GM10266 (cell line): ENCODE data around the gene PTPN2.
"Not testable (repeated sequence)": the region's sequence is repeated elsewhere in the genome, so short reads cannot be mapped to it uniquely, and the experiment has no call there.

ENCODE experiments used
- DNase-seq: peaks from one replicate; pipeline ENCODE4 v3.0.0; 2012; ENCODE audit errors: extremely low spot score
- CTCF ChIP-seq: IDR thresholded peaks from 2 replicates; pipeline ENCODE4 v1.5.1; 2012; ENCODE audit warnings: mild to moderate bottlenecking, low read depth; ENCODE audit not compliant: control insufficient read depth, insufficient read depth; ENCODE audit errors: missing control alignments

Gene PTPN2

GRCh38 chr18:12907258-12907925 lies 23.4 kb upstream of the PTPN2 start:
- no peak for TF ChIP-seq CTCF
- DNase-seq: no peak

- DNase-seq: no peak
- TF ChIP-seq CTCF: no peak
Measured at GRCh38 chr18:12906773-12907172, 22.7 kb upstream of the PTPN2 start.

- TF ChIP-seq CTCF: no peak
- no peak for DNase-seq
Measured at GRCh38 chr18:12906119-12906518, 22.1 kb upstream of the PTPN2 start.

- DNase-seq: no peak
- TF ChIP-seq CTCF: no peak
Measured at GRCh38 chr18:12904012-12904516, 20.0 kb upstream of the PTPN2 start.

- DNase-seq: not testable (repeated sequence)
Measured at GRCh38 chr18:12901208-12901607, 17.2 kb upstream of the PTPN2 start.

- not testable (repeated sequence) for DNase-seq
Measured at GRCh38 chr18:12896784-12897333, 12.8 kb upstream of the PTPN2 start.

- no peak for DNase-seq
- TF ChIP-seq CTCF: no peak
Measured at GRCh38 chr18:12895626-12896025, 11.6 kb upstream of the PTPN2 start.

- TF ChIP-seq CTCF: no peak
- DNase-seq: no peak
Measured at GRCh38 chr18:12895014-12895413, 11.0 kb upstream of the PTPN2 start.
